Embryonic facial prominence (tissue), 1 donor: Measurements from ENCODE around the gene DDR2.

Experiments
- DNase-seq: peaks from one replicate; pipeline ENCODE4 v3.0.0-alpha.2; 2016; ENCODE audit errors: extremely low spot score

The DDR2 gene

GRCh38 chr1:162697140-162697895 is 65.1 kb downstream of the DDR2 start:
- DNase-seq = no peak

DNA sequence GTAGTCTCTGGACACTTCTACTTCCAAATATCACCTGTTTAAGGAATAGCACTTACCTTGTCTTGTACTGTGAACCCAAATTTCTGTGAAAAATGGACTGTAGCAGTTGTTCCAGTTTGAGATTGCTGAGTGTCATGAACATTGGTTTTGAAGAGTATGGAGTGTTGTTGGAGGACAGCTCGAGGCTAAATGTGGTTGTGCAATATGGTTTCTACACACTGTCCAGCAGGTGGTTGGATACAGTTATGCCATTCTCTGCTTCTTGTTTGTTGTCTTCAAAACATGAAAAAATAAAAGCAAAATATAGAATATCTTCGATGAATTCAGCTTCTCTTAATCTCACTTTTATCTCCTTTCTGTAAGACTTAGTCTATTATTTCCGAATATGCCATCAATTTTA is 67.1 kb downstream of the DDR2 start:
- no peak for DNase-seq

DNA sequence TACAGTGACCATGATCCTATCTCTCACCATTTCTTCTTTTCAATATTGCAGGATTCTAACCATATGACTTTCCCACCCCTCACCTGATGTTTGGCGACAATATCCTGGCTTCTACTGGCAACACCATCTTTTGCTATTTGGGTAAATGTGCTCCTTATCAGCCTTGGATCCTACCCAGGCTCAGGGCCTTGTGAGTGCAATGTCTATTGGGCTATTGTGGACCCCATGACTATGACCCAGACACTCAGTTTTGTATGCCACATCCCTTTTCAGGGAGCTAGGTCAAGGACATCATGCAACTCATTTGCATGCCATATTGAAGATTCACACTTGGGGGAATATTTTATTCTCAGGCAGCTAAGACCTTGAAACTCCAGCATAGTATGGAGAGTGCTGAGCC is 67.9 kb downstream of the DDR2 start:
- no peak for DNase-seq

- no peak for DNase-seq
These were observed 69.0 kb downstream of the DDR2 start for GRCh38 chr1:162701286-162701685.

DNA sequence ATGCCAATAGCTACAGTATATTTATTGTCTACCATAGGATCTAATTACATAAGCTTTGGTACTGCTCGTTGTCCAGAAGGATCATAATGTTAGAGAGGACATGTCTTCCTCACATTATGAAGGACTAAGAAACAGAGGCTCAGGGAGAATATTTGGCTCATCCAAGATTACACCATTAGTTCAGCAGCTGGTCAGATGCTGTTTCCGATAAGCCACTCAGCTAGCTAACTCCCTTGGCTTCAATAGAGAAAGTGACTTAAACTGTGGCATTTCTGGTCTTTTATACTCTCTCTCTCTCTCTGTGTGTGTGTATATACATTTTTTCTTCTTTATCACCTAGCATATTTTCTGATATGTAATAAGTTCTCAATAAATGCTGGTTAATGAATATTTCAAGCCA is 70.4 kb downstream of the DDR2 start:
- DNase-seq = no peak

DNA sequence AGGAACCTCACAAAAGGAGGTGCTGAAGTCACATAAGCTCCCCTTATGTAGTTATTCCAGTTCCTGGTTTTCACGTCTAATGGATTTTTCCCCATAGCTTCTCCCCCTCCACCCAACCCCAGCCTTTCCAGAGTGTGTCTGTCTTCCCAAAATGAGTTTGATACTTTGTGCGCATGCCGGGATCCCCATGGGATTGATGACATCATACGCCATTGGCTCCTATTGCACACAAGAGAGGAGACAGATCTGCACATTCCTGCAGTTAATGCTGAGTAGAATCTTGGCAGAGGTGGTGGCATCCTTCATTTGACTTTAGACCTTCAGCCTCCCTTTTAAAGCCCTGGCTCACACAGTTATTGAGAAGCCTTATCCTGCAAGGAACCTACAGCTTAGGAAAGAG is 71.4 kb downstream of the DDR2 start:
- DNase-seq = no peak

DNA sequence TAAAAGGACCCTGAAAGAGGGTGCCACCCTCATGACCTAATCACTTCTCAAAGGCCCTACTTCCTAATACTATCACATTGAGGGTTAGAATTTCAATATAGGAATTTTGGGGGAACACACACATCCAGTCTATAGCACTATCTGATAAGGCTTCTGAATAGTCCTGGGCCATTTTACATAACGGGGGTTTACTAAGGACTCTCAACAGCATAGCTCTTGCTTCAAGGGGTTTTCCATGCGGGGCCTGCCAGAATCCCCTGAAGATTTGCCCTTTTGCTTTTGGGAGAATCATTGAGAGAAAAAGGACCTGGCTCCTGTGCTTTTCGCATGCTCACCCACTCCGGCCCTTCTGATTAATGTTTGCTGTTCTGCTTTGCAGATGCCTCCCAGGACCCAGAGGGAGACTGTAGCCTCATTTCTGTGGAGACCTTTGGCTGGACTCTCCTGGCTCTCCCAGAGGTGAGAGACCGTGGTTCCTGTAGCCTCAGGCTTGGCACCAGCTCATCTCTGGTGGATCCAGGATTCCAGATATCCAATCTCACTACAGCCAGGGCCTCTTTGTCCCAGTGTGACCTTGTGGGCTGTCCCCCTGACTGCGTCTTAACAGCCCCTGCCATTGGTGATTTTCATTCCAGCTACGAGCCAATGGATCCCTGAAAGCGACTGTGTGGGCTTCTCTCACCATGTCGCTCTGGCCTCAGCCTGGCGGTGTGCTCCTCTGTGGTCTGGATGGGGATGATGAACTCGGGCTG is 72.6 kb downstream of the DDR2 start:
- no peak for DNase-seq

GRCh38 chr1:162706003-162706402 is 73.7 kb downstream of the DDR2 start:
- no peak for DNase-seq

- DNase-seq = no peak
These were observed 74.3 kb downstream of the DDR2 start for GRCh38 chr1:162706606-162707005.

GRCh38 chr1:162708286-162708685 is 76.0 kb downstream of the DDR2 start:
- DNase-seq = no peak

DNA sequence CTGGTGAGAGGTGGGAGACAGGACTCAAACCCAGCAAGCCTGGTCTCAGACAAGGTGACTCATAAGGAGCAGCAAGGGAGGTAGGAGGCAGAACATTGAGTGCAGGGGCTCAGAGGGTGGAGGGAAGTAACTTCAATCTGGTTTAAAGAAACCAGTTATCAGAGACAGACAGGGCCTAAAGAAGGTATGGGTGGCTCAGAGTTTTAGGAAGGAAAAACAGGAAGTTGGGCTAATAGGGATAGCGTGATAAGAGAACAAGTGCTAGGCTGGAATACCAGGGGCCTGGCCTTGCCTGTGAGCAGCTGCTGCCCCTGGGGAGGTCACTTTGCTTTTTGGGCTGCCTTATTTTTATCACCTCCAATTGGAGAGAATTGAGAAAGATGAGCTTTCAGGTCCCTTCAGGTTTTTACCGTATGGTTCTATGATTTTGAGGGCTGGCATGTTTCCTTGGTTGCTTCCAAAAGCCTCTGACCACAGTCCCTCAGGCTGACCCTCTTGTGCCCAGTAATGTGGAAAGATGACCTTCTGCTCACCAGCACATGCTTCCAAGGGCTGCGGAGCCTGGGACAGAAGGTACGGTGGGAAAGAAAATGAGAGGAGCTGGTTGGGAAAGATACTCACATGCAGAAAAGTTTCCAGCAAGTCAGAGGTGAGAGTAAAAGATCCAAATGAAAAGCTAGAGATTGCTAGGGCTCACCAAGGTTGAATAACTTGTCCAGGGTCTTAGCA is 77.0 kb downstream of the DDR2 start:
- DNase-seq = no peak

GRCh38 chr1:162709870-162710269 is 77.6 kb downstream of the DDR2 start:
- no peak for DNase-seq

- DNase-seq = no peak
These were observed 78.1 kb downstream of the DDR2 start for GRCh38 chr1:162710345-162710744.

DNA sequence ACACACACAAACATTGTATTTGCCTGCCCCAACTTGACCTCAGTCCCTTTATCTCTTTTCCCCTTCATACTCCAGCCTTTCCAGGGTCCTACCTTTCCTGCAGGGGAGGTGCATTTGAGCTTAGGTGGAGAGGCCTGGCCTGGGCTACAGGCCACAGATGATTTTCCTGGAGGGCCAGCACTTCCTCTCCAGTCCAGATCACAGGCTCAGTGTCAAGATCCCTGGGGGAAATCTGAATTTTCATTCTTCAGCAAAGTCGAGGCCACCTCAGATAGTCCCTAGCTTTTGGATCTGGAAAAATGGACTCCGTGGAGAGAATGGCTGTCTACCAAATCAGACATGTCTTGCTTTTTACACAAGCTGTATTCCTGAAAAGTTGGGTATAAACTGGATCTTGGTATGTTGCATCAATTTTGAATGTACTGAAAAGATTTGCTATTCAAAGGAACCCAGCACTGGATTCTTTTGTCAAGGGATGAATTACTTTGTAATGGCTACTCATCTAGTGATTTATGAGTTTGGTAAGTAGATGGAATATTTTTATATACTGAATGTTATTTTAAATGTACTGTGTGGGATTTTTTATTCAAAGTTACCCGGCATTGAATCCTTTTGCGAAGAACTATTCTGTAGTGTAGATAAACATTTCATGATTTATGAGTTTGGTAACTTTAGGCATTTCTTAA is 78.7 kb downstream of the DDR2 start:
- DNase-seq = no peak

- no peak for DNase-seq
These were observed 80.2 kb downstream of the DDR2 start for GRCh38 chr1:162712317-162713029.

GRCh38 chr1:162716123-162716522 is 83.9 kb downstream of the DDR2 start:
- DNase-seq = no peak

DNA sequence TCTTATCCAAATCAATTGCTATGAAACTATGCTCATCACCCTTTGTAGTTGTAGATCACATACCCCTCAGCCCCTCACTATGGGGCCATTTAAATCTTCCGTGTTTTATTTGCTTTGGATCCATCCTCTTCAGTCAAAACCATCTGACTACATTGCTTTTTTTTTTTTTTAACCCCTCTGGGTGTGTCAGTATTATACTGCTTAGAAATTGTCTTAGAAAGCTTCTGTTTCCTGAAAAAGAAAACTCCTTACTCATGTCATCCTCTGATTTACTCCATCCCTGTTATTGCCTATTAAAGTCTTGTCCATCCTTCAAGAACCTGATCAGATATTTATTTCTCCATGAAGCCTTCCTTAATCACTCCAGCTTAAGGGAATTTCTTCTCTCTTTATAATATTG is 84.3 kb downstream of the DDR2 start:
- no peak for DNase-seq

- no peak for DNase-seq
These were observed 85.4 kb downstream of the DDR2 start for GRCh38 chr1:162717548-162718184.

GRCh38 chr1:162719678-162720077 is 87.4 kb downstream of the DDR2 start:
- no peak for DNase-seq

DNA sequence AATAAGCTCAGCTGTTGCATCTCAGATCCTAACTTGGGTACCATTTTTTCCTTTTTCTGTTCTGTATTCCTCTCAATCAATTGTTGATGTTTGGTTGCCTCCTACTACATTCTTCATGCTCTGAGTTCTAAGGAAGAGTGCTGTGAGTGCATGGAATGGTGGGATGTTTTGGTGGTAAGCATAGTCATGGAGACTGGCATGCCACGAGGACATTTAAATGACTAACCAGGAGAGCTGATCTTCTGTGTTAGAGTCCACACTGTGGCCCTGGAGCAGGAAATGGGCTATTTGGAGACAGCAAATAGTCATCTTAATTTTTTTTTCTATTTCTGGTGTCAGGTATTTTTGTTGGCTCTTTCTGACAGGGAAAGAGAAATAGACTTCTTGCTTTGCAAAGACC is 88.7 kb downstream of the DDR2 start:
- no peak for DNase-seq

- no peak for DNase-seq
These were observed 89.2 kb downstream of the DDR2 start for GRCh38 chr1:162721471-162721870.
